GM13977 (cell line): ENCODE measurements around the gene TMEM115.

Source experiments
- DNase-seq: peaks from one replicate; pipeline ENCODE4 v3.0.0; 2012; ENCODE audit warnings: low spot score
- CTCF ChIP-seq: IDR thresholded peaks from 2 replicates; pipeline ENCODE4 v1.5.1; 2012; ENCODE audit warnings: mild to moderate bottlenecking, control low read depth; ENCODE audit not compliant: insufficient read depth; ENCODE audit errors: extremely low read depth, missing control alignments
- in situ Hi-C: fragments of 300-500 bp; cut with MboI; formaldehyde crosslinking; loops from one replicate; pipeline ENCODE4 v1.12.0; 2022; ENCODE audit warnings: low sequenced_read_pairs, low pct_unique_long_range_greater_than_20kb, mixed read lengths, inconsistent platforms; ENCODE audit not compliant: unreplicated experiment

TMEM115 gene

GRCh38 chr3:50334339-50335075 lies 24.8 kb downstream of the TMEM115 start:
- DNase-seq = no peak
- in situ Hi-C loops = no loop called here
- no peak for TF ChIP-seq CTCF

DNA sequence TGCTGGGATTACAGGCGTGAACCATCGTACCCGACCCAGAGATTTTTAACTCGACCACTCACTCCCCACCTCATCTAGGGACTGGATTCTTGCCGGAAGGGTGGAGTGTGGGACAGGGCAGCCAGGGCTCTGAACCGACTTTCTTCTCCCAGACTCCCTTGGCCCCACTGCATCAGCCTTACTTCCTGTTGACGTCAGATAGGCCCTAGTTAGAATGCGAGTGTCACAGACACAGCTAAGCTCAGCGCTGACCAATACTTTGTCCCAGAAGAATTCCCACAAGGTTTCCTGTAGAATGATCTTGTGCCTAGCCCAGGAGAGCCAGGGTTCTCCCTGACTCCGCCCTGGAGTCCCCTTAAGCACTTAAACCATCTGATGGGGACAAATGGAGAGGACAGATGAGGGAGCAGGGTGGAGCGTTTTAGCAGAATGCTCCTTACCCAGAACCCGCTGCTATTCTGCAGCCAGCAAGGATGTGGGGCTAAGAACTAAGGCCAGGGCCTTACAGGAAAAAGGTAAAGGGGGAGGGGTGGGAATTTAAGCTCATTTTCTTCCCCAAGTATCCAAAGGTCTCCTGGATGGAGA lies 25.5 kb downstream of the TMEM115 start:
- TF ChIP-seq CTCF = no peak
- DNase-seq = no peak
- in situ Hi-C loops = no loop called here

DNA sequence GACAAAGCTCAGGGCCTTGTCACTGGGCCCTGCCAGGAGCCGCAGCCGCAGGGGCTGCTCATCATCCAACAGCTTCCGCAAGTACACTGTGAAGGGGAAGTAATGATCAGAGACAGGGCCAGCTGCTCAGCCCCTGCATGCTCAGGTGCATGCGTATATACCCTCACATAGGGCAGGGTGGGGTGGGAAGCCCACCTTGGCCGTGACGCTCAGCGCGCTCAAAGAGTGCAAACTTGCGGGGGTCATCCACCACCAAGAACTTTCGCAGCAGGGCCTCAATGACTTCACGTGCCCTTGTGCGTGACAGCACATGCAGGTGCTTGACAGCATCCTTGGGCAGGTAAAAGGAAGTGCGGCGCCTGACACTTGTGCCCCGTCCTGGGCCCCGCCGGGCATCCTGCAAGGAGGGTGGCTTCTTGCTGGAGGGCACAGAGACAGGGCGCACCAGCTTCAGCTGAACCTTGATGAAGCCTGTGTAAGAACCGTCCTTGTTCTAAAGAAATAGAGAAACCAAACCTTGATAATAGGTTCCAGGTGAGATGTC lies 27.9 kb downstream of the TMEM115 start:
- in situ Hi-C loops = no loop called here
- no peak for TF ChIP-seq CTCF
- no peak for DNase-seq

GRCh38 chr3:50330330-50330729 lies 29.0 kb downstream of the TMEM115 start:
- in situ Hi-C loops = no loop called here
- no peak for TF ChIP-seq CTCF
- DNase-seq = no peak

DNA sequence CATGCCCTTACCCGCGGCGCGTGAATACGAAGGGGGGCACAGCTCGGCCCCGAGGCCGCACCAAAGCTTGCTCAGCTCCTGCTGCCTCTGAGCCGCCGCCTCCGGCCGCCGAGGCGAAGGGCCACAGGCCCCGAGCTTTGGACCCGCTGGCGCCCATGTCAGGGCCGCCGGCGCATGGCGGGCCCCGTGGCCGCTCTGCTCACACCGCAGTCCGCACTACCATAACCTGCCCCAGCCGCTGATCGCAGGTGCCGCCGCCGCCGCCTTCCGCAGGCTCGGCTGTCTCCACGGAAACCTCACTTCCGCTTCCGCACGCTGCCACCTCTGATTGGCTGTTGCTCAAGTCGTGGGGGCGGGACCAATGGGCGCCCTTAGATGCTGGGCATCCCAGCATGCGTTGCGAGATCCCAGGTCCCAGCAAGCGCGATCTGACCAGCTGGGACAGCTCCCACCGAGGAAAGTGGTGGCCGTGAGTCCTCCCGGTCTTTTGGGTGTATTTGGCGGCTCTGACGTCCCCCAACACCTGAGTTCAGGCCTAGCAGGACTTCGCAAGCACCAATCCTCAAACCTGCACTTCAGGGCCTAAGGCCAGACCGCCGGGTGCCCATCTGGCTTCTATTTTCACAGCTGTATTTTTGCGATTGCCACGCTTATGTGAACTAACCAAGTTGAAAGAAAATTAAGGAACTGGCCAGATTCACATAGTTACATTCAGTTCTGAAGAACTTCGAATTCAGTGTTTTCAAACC lies 31.2 kb downstream of the TMEM115 start, which contains the start of gene TUSC2:
Gene TUSC2 (minus strand): TSS at position 281 of the 749 bp plus-strand sequence. CDS start 124 bp downstream, at position 157.
- in situ Hi-C loops = no loop called here
- DNase-seq = peak; percentile 98
- no peak for TF ChIP-seq CTCF

- DNase-seq = no peak
- in situ Hi-C loops = no loop called here
- TF ChIP-seq CTCF = no peak
Observed at GRCh38 chr3:50327129-50327528, 32.2 kb downstream of the TMEM115 start.
